Measurements from ENCODE around the gene ERCC6L2. TPM values are rescaled to one million over a fixed set of nuclear protein-coding genes. Genes with fewer than 3 reads are reported as not detected.

Gene ERCC6L2
- total RNA-seq, 2 donors from 2014 or later: 37.7 to 44.2 TPM

DNA sequence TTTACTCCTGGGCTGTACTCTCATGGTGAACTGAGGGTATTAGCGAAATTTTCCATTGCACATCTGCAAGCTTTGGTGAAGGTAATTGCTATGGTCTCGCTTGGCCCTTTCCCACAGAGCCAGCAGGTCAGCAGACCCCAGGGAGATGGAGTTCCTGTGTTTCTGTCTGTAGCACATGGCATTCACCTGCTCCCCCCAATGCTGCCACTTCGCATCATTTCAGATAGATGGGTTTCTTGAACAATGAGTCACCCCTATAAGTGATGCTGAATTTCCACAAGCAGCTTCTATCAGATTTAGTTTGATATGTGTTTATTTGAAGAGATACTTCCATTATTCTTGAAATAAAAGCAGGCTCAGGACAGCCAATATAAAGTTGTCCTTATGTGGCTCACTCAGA is 117.8 kb downstream of the ERCC6L2 start:
- H3K4me1 ChIP-seq (ENCODE audit: control insufficient read depth, insufficient read depth, low read length): no peaks in the 10 kb centered on the region
- 97 to 100% methylated on average over 1 to 3 of the region's 3 CpGs for WGBS, 2 experiments (ENCODE audit: insufficient coverage in 1 of 2, insufficient read length in 1 of 2)
- H3K36me3 Mint-ChIP-seq (ENCODE audit: low read depth): peaks cover 16% of the 10 kb centered on the region
- H3K9me3 Mint-ChIP-seq: peaks cover 2% of the 10 kb centered on the region
- DNase-seq: no peak
- TF ChIP-seq, protein P1, sequence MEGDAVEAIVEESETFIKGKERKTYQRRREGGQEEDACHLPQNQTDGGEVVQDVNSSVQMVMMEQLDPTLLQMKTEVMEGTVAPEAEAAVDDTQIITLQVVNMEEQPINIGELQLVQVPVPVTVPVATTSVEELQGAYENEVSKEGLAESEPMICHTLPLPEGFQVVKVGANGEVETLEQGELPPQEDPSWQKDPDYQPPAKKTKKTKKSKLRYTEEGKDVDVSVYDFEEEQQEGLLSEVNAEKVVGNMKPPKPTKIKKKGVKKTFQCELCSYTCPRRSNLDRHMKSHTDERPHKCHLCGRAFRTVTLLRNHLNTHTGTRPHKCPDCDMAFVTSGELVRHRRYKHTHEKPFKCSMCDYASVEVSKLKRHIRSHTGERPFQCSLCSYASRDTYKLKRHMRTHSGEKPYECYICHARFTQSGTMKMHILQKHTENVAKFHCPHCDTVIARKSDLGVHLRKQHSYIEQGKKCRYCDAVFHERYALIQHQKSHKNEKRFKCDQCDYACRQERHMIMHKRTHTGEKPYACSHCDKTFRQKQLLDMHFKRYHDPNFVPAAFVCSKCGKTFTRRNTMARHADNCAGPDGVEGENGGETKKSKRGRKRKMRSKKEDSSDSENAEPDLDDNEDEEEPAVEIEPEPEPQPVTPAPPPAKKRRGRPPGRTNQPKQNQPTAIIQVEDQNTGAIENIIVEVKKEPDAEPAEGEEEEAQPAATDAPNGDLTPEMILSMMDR (conservative IDR thresholded peaks at IDR 0.05): no peak
- peaks cover 22% of the 10 kb centered on the region for H3K36me3 ChIP-seq (ENCODE audit: control insufficient read depth, insufficient read depth, low read length)
- no peaks in the 10 kb centered on the region for H3K27me3 ChIP-seq (ENCODE audit: control insufficient read depth, insufficient read depth, low read length, poor library complexity, severe bottlenecking)
- no peak overlapping the region for H3K27ac ChIP-seq (ENCODE audit: low read depth, low read length)
- no peaks in the 10 kb centered on the region for H3K27me3 Mint-ChIP-seq (ENCODE audit: insufficient read depth)
- no peak overlapping the region for H3K27ac Mint-ChIP-seq
- H3K4me3 Mint-ChIP-seq: no peak overlapping the region
- H3K4me3 ChIP-seq (ENCODE audit: low read length): no peak overlapping the region
- no peak overlapping the region for H3K9ac ChIP-seq (ENCODE audit: extremely low read depth, low read length, poor library complexity, severe bottlenecking)
- H3K4me1 Mint-ChIP-seq: no peaks in the 10 kb centered on the region
- peaks cover 1% of the 10 kb centered on the region for H3K9me3 ChIP-seq (ENCODE audit: control insufficient read depth, low read length)

GRCh38 chr9:95999390-95999789 is 123.9 kb downstream of the ERCC6L2 start:
- peaks cover 29% of the 10 kb centered on the region for H3K36me3 ChIP-seq (ENCODE audit: control insufficient read depth, insufficient read depth, low read length)
- TF ChIP-seq, protein P1 (conservative IDR thresholded peaks at IDR 0.05): no peak
- WGBS, 2 experiments (ENCODE audit: insufficient coverage in 1 of 2, insufficient read length in 1 of 2): 90 to 92% methylated on average over 1 to 2 of the region's 3 CpGs
- DNase-seq: no peak
- Mint-ChIP-seq H3K4me3 (no peak overlapping the region), H3K36me3 (ENCODE audit: low read depth) (peaks cover 39% of the 10 kb centered on the region), H3K9me3 (peaks cover 15% of the 10 kb centered on the region), H3K27me3 (ENCODE audit: insufficient read depth) (no peaks in the 10 kb centered on the region), H3K27ac (no peak overlapping the region), H3K4me1 (no peaks in the 10 kb centered on the region)
- peaks cover 14% of the 10 kb centered on the region for H3K9me3 ChIP-seq (ENCODE audit: control insufficient read depth, low read length)
- H3K4me1 ChIP-seq (ENCODE audit: control insufficient read depth, insufficient read depth, low read length): no peaks in the 10 kb centered on the region
- H3K4me3 ChIP-seq (ENCODE audit: low read length): no peak overlapping the region
- H3K9ac ChIP-seq (ENCODE audit: extremely low read depth, low read length, poor library complexity, severe bottlenecking): no peak overlapping the region
- H3K27ac ChIP-seq (ENCODE audit: low read depth, low read length): no peak overlapping the region
- no peaks in the 10 kb centered on the region for H3K27me3 ChIP-seq (ENCODE audit: control insufficient read depth, insufficient read depth, low read length, poor library complexity, severe bottlenecking)

- Mint-ChIP-seq H3K4me3 (no peak overlapping the region), H3K4me1 (no peaks in the 10 kb centered on the region), H3K9me3 (peaks cover 15% of the 10 kb centered on the region), H3K36me3 (ENCODE audit: low read depth) (peaks cover 40% of the 10 kb centered on the region), H3K27me3 (ENCODE audit: insufficient read depth) (no peaks in the 10 kb centered on the region), H3K27ac (no peak overlapping the region)
- H3K9ac ChIP-seq (ENCODE audit: extremely low read depth, low read length, poor library complexity, severe bottlenecking): no peak overlapping the region
- TF ChIP-seq, protein P1 (conservative IDR thresholded peaks at IDR 0.05): no peak
- H3K36me3 ChIP-seq (ENCODE audit: control insufficient read depth, insufficient read depth, low read length): peaks cover 29% of the 10 kb centered on the region
- no peaks in the 10 kb centered on the region for H3K4me1 ChIP-seq (ENCODE audit: control insufficient read depth, insufficient read depth, low read length)
- 100% methylated on average over 1 of the region's 2 CpGs; no CpG with 5 or more reads in 1 of the 2 experiments for WGBS, 2 experiments (ENCODE audit: insufficient coverage in 1 of 2, insufficient read length in 1 of 2)
- H3K27ac ChIP-seq (ENCODE audit: low read depth, low read length): no peak overlapping the region
- peaks cover 3% of the 10 kb centered on the region for H3K9me3 ChIP-seq (ENCODE audit: control insufficient read depth, low read length)
- DNase-seq: no peak
- no peaks in the 10 kb centered on the region for H3K27me3 ChIP-seq (ENCODE audit: control insufficient read depth, insufficient read depth, low read length, poor library complexity, severe bottlenecking)
- no peak overlapping the region for H3K4me3 ChIP-seq (ENCODE audit: low read length)
Observed at GRCh38 chr9:96004379-96004778, 128.9 kb downstream of the ERCC6L2 start.
